HepG2 (cell line): ENCODE results near the gene ELFN1. TPM values are rescaled to one million over a fixed set of nuclear protein-coding genes. Genes with fewer than 3 reads are reported as not detected.

Source experiments
- DNMT1 ChIP-seq: sonication (generic); formaldehyde crosslinking; IDR thresholded peaks from 2 replicates; pipeline ENCODE4 v1.5.1; 2020; ENCODE audit warnings: mild to moderate bottlenecking, missing genetic modification reagents
- FOSL2 ChIP-seq: sonication (generic); formaldehyde crosslinking; IDR thresholded peaks from 2 replicates; pipeline ENCODE4 v1.4.0; 2020; ENCODE audit warnings: missing genetic modification reagents
- KLF11 ChIP-seq: IDR thresholded peaks from 2 replicates; pipeline ENCODE4 v1.6.1; 2016; ENCODE audit warnings: missing compliant biosample characterization
- PBX2 ChIP-seq: IDR thresholded peaks from 2 replicates; pipeline ENCODE4 v1.6.1; 2016; ENCODE audit warnings: control low read depth
- REXO4 ChIP-seq: sonication (generic); formaldehyde crosslinking; IDR thresholded peaks from 2 replicates; pipeline ENCODE4 v1.8.0; 2022; ENCODE audit warnings: missing genetic modification reagents, mild to moderate bottlenecking, borderline replicate concordance
- RORA ChIP-seq: sonication (generic); formaldehyde crosslinking; IDR thresholded peaks from 2 replicates; pipeline ENCODE4 v1.5.0; 2020; ENCODE audit warnings: mild to moderate bottlenecking, missing genetic modification reagents, moderate library complexity
- SIX4 ChIP-seq: sonication (generic); formaldehyde crosslinking; IDR thresholded peaks from 2 replicates; pipeline ENCODE4 v1.4.0; 2020; ENCODE audit warnings: missing genetic modification reagents
- TBL1XR1 ChIP-seq: fragments of 150-350 bp; IDR thresholded peaks from 2 replicates; pipeline ENCODE4 v1.6.1; 2014; ENCODE audit warnings: borderline replicate concordance, low read length; ENCODE audit not compliant: partially characterized antibody
- YY1 ChIP-seq: IDR thresholded peaks from 2 replicates; pipeline ENCODE4 v1.6.1; 2011; ENCODE audit warnings: low read length, low read depth, moderate library complexity, mild to moderate bottlenecking; ENCODE audit not compliant: insufficient read depth, insufficient replicate concordance
- ZFX ChIP-seq: sonication (generic); formaldehyde crosslinking; IDR thresholded peaks from 2 replicates; pipeline ENCODE4 v1.4.0; 2020; ENCODE audit warnings: mild to moderate bottlenecking, low read depth, missing genetic modification reagents, moderate library complexity
- ZNF281 ChIP-seq: sonication (generic); formaldehyde crosslinking; IDR thresholded peaks from 2 replicates; pipeline ENCODE4 v1.4.0; 2020; ENCODE audit warnings: missing genetic modification reagents, borderline replicate concordance
- ZNF34 ChIP-seq: sonication (generic); formaldehyde crosslinking; IDR thresholded peaks from 2 replicates; pipeline ENCODE4 v1.4.0; 2020; ENCODE audit warnings: mild to moderate bottlenecking, missing genetic modification reagents, borderline replicate concordance
- ZNF343 ChIP-seq: sonication (generic); formaldehyde crosslinking; IDR thresholded peaks from 2 replicates; pipeline ENCODE4 v1.4.0; 2020; ENCODE audit warnings: mild to moderate bottlenecking, missing genetic modification reagents
- ZNF468 ChIP-seq: sonication (generic); formaldehyde crosslinking; IDR thresholded peaks from 2 replicates; pipeline ENCODE4 v1.8.0; 2022; ENCODE audit warnings: mild to moderate bottlenecking, moderate library complexity, missing genetic modification reagents
- ZNF567 ChIP-seq: sonication (generic); formaldehyde crosslinking; IDR thresholded peaks from 2 replicates; pipeline ENCODE4 v1.8.1; 2023; ENCODE audit warnings: mild to moderate bottlenecking, missing genetic modification reagents, borderline replicate concordance
- ZSCAN25 ChIP-seq: sonication (generic); formaldehyde crosslinking; IDR thresholded peaks from 2 replicates; pipeline ENCODE4 v1.8.0; 2022; ENCODE audit warnings: mild to moderate bottlenecking, missing genetic modification reagents
- polyA plus RNA-seq, 8 experiments: library from polyadenylated mRNA; depleted of rRNA in 3 of 8; stranded (reverse) in 7 of 8; unstranded in 1 of 8; fragments of >200 nt; fragmentation: Illumina TruSeq in 4 of 8; extraction: Trizol in 4 of 8; gene quantifications; 2 replicates each; pipeline versions ENCODE4 v1.2.1 to v1.2.3, GENCODE V29; 2011 to 2016; ENCODE audit warnings: low read depth in 4 of 8, missing spikeins in 1 of 8, mixed read lengths in 1 of 8; ENCODE audit not compliant: insufficient read depth in 1 of 8
- total RNA-seq, 5 experiments: library from RNA; depleted of rRNA; stranded (reverse); fragments of >200 nt; fragmentation: Illumina TruSeq; extraction: Trizol; gene quantifications; 2 replicates each; pipeline ENCODE4 v1.2.3, GENCODE V29; 2016; ENCODE audit warnings: low read depth in 1 of 5
- TF ChIP-seq, protein P1 (sequence below): IDR thresholded peaks from 2 replicates; pipeline ENCODE4 v1.6.1; 2016
- TF ChIP-seq, protein P2 (sequence below): fragments of 450-650 bp; IDR thresholded peaks from 2 replicates; pipeline ENCODE4 v1.6.1; 2017
- TF ChIP-seq, protein P3 (sequence below): sonication (generic); formaldehyde crosslinking; IDR thresholded peaks from 2 replicates; pipeline ENCODE4 v1.4.0; 2020; ENCODE audit warnings: mild to moderate bottlenecking, missing genetic modification reagents

The ELFN1 gene
- total and polyA plus RNA-seq, 2 of the 13 experiments (the other 11 are each of a cell fraction or from before 2014, with no cell fraction given), result 0.13 to 0.18 TPM

DNA sequence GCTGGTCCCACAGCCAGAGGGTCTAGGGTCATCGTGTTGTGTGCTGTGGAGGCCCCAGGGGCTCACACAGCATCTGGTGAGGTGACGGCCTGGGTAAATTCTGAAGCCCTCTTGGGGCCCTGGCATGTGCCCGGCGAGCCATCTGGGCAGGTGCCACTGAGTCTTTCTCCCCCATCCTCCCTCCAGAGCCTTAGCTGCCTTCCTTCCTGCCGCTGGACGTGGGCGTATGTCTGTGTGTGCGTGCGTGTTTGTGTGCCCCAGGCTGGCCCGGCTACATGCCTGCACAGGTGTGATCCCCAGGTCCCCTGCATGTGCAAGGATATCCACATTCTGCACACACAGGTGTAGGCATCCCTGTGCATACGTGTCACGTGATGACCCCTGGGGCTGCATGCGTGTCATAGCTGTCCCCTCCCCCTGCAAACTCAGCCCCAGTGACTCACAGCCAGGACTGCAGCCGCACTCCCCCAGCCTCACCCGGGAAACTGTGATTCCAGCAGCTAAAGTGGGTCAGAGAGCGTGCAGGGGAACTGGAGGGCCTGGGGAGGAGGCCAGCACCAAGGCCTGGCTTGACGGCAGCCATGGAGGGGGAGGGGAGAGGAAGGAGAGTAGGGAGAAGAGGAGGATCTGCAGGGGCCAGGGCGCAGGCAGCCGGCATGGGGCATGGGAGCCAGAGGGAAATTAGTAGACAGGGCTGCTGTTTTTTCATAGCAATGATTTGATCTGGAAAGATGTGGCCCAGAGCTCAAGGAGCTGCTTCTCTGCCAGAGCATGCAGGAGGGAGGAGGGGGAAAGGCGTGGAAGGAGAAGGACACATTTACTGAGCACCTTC is 46.4 kb downstream of the ELFN1 start (continued):
- TF ChIP-seq, protein P1, sequence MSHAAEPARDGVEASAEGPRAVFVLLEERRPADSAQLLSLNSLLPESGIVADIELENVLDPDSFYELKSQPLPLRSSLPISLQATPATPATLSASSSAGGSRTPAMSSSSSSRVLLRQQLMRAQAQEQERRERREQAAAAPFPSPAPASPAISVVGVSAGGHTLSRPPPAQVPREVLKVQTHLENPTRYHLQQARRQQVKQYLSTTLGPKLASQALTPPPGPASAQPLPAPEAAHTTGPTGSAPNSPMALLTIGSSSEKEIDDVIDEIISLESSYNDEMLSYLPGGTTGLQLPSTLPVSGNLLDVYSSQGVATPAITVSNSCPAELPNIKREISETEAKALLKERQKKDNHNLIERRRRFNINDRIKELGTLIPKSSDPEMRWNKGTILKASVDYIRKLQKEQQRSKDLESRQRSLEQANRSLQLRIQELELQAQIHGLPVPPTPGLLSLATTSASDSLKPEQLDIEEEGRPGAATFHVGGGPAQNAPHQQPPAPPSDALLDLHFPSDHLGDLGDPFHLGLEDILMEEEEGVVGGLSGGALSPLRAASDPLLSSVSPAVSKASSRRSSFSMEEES (CRISPR knock-in tag), result peak; percentile 38; the same call in 1 of the 2 replicates
- TF ChIP-seq ZNF343 (no peak), REXO4 (CRISPR knock-in tag) (no peak), TBL1XR1 (peak; percentile 42), ZNF567 (CRISPR knock-in tag) (no peak), KLF11 (CRISPR knock-in tag) (no peak), RORA (CRISPR knock-in tag) (no peak), YY1 (no peak), ZNF281 (CRISPR knock-in tag) (peak; percentile 87), ZNF34 (CRISPR knock-in tag) (no peak), FOSL2 (peak; percentile 90), SIX4 (CRISPR knock-in tag) (no peak), ZSCAN25 (CRISPR knock-in tag) (peak; percentile 80; the same call in 1 of the 2 replicates), PBX2 (no peak), ZNF468 (CRISPR knock-in tag) (no peak), ZFX (CRISPR knock-in tag) (0 out of 2 replicates have a peak, but pooled peaks have one; percentile 22), DNMT1 (CRISPR knock-in tag) (no peak)
- TF ChIP-seq, protein P2, sequence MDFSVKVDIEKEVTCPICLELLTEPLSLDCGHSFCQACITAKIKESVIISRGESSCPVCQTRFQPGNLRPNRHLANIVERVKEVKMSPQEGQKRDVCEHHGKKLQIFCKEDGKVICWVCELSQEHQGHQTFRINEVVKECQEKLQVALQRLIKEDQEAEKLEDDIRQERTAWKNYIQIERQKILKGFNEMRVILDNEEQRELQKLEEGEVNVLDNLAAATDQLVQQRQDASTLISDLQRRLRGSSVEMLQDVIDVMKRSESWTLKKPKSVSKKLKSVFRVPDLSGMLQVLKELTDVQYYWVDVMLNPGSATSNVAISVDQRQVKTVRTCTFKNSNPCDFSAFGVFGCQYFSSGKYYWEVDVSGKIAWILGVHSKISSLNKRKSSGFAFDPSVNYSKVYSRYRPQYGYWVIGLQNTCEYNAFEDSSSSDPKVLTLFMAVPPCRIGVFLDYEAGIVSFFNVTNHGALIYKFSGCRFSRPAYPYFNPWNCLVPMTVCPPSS, result no peak
- TF ChIP-seq, protein P3, sequence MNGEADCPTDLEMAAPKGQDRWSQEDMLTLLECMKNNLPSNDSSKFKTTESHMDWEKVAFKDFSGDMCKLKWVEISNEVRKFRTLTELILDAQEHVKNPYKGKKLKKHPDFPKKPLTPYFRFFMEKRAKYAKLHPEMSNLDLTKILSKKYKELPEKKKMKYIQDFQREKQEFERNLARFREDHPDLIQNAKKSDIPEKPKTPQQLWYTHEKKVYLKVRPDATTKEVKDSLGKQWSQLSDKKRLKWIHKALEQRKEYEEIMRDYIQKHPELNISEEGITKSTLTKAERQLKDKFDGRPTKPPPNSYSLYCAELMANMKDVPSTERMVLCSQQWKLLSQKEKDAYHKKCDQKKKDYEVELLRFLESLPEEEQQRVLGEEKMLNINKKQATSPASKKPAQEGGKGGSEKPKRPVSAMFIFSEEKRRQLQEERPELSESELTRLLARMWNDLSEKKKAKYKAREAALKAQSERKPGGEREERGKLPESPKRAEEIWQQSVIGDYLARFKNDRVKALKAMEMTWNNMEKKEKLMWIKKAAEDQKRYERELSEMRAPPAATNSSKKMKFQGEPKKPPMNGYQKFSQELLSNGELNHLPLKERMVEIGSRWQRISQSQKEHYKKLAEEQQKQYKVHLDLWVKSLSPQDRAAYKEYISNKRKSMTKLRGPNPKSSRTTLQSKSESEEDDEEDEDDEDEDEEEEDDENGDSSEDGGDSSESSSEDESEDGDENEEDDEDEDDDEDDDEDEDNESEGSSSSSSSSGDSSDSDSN, result peak; percentile 42; the same call in 1 of the 2 replicates
